ENCODE data around the gene SNRNP48. TPM values are rescaled to one million over a fixed set of nuclear protein-coding genes. Genes with fewer than 3 reads are reported as not detected.

Gene SNRNP48
- polyA plus RNA-seq, 3 donors: 5.1 to 6.0 (median 5.9) TPM

DNA sequence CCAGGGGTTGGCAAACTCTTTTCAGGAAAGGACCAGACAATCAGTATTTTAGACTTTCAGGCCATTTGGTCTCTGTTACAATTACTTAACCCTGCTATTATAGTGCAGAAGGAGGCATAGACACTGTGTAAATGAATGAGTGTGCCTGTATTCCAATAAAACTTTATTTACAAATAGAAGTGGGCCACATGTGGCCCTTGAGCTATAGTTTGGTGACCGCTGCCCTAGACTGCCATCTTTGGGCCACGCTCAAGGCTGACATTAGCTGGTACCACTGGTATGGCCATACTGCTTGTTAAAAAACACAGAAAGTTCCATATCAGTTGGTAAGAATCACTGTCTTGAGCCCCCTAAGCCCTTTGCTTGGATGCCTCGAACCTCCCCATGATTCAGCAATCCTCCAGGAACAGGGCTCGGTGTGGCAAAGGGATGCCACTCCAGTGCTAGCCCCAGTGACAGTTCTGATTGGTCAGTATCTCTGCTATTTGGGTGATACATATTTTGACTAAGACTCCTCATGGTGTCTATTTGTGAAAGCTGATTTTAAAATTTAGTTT, 23.3 kb upstream of the SNRNP48 start:
- H2AFZ ChIP-seq (ENCODE audit: insufficient read depth, low read depth, low read length, poor library complexity, severe bottlenecking): no peak overlapping the region
- no peak overlapping the region for H3K27ac Mint-ChIP-seq
- no peak overlapping the region for H3K4me3 ChIP-seq (replicated peaks in 1 of 3; ENCODE audit: low read depth in 2 of 3, low read length in 3 of 3)
- no peak overlapping the region for H3K27ac ChIP-seq (ENCODE audit: low read depth in 1 of 2, low read length in 2 of 2)
- H3K9me3 Mint-ChIP-seq: no peaks in the 10 kb centered on the region
- peaks cover 9 to 11% of the 10 kb centered on the region in 2 donors for H3K4me1 ChIP-seq (ENCODE audit: control insufficient read depth in 1 of 2, insufficient read depth in 2 of 2, low read length in 2 of 2)
- H4K20me1 ChIP-seq (ENCODE audit: insufficient read depth, low read length): no peaks in the 10 kb centered on the region
- no peaks in the 10 kb centered on the region for H3K9me3 ChIP-seq (replicated peaks in 1 of 2; ENCODE audit: control insufficient read depth in 1 of 2, insufficient read depth in 1 of 2, low read length in 2 of 2)
- H3K4me3 Mint-ChIP-seq: no peak overlapping the region
- H3K4me2 ChIP-seq (replicated peaks; ENCODE audit: extremely low read depth, low read length, poor library complexity, severe bottlenecking): no peak overlapping the region
- peaks cover 5 to 27% (median 13%) of the 10 kb centered on the region in 3 donors for H3K27me3 Mint-ChIP-seq (ENCODE audit: low read depth in 3 of 3)
- TF ChIP-seq, protein P1, sequence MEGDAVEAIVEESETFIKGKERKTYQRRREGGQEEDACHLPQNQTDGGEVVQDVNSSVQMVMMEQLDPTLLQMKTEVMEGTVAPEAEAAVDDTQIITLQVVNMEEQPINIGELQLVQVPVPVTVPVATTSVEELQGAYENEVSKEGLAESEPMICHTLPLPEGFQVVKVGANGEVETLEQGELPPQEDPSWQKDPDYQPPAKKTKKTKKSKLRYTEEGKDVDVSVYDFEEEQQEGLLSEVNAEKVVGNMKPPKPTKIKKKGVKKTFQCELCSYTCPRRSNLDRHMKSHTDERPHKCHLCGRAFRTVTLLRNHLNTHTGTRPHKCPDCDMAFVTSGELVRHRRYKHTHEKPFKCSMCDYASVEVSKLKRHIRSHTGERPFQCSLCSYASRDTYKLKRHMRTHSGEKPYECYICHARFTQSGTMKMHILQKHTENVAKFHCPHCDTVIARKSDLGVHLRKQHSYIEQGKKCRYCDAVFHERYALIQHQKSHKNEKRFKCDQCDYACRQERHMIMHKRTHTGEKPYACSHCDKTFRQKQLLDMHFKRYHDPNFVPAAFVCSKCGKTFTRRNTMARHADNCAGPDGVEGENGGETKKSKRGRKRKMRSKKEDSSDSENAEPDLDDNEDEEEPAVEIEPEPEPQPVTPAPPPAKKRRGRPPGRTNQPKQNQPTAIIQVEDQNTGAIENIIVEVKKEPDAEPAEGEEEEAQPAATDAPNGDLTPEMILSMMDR (IDR thresholded peaks at IDR 0.05): no peak
- no peaks in the 10 kb centered on the region for H3K36me3 ChIP-seq (replicated peaks in 1 of 2; ENCODE audit: control insufficient read depth in 1 of 2, insufficient read depth in 2 of 2, low read length in 2 of 2)
- WGBS (ENCODE audit: insufficient coverage): 93% methylated on average over 2 of the region's 4 CpGs
- DNase-seq: no peak
- H3K4me1 Mint-ChIP-seq: no peaks in the 10 kb centered on the region
- H3K79me2 ChIP-seq (ENCODE audit: insufficient read depth, low read length): no peaks in the 10 kb centered on the region
- peaks cover 5 to 11% of the 10 kb centered on the region in 2 donors for H3K27me3 ChIP-seq (ENCODE audit: control insufficient read depth in 2 of 2, insufficient read depth in 2 of 2, low read length in 2 of 2)
- H3K9ac ChIP-seq (ENCODE audit: insufficient read depth, low read length, poor library complexity, severe bottlenecking): no peak overlapping the region
- intact Hi-C loops (cut with micrococcal nuclease): no loop called here
- H3K36me3 Mint-ChIP-seq: no peaks in the 10 kb centered on the region

- Histone ChIP-seq H3K9ac (ENCODE audit: insufficient read depth, low read length, poor library complexity, severe bottlenecking) (no peak overlapping the region), H2AFZ (ENCODE audit: insufficient read depth, low read depth, low read length, poor library complexity, severe bottlenecking) (no peak overlapping the region), H3K9me3 (replicated peaks in 1 of 2; ENCODE audit: control insufficient read depth in 1 of 2, insufficient read depth in 1 of 2, low read length in 2 of 2) (no peaks in the 10 kb centered on the region), H3K27me3 (ENCODE audit: control insufficient read depth in 2 of 2, insufficient read depth in 2 of 2, low read length in 2 of 2) (peaks cover 8 to 11% of the 10 kb centered on the region in 2 donors), H3K79me2 (ENCODE audit: insufficient read depth, low read length) (no peaks in the 10 kb centered on the region), H3K4me2 (replicated peaks; ENCODE audit: extremely low read depth, low read length, poor library complexity, severe bottlenecking) (no peak overlapping the region), H3K27ac (ENCODE audit: low read depth in 1 of 2, low read length in 2 of 2) (no peak overlapping the region), H4K20me1 (ENCODE audit: insufficient read depth, low read length) (no peaks in the 10 kb centered on the region), H3K4me1 (ENCODE audit: control insufficient read depth in 1 of 2, insufficient read depth in 2 of 2, low read length in 2 of 2) (peaks cover 6 to 7% of the 10 kb centered on the region in 2 donors), H3K4me3 (replicated peaks in 1 of 3; ENCODE audit: low read depth in 2 of 3, low read length in 3 of 3) (no peak overlapping the region), H3K36me3 (replicated peaks in 1 of 2; ENCODE audit: control insufficient read depth in 1 of 2, insufficient read depth in 2 of 2, low read length in 2 of 2) (no peaks in the 10 kb centered on the region)
- no CpG with 5 or more reads among the region's 3 CpGs for WGBS (ENCODE audit: insufficient coverage)
- Mint-ChIP-seq H3K27me3 (ENCODE audit: low read depth in 3 of 3) (peaks cover 6 to 32% (median 13%) of the 10 kb centered on the region in 3 donors), H3K36me3 (no peaks in the 10 kb centered on the region), H3K9me3 (no peaks in the 10 kb centered on the region), H3K4me1 (no peaks in the 10 kb centered on the region), H3K27ac (no peak overlapping the region), H3K4me3 (no peak overlapping the region)
- no peak for DNase-seq
- TF ChIP-seq, protein P1 (IDR thresholded peaks at IDR 0.05): no peak
- intact Hi-C loops (cut with micrococcal nuclease): no loop called here
These were observed 22.0 kb upstream of the SNRNP48 start for GRCh38 chr6:7568021-7568420.
